ENCODE measurements around the gene ZDHHC11B.
"Not testable (repeated sequence)": the region's sequence is repeated elsewhere in the genome, so short reads cannot be mapped to it uniquely, and the experiment has no call there.

ZDHHC11B gene

DNA sequence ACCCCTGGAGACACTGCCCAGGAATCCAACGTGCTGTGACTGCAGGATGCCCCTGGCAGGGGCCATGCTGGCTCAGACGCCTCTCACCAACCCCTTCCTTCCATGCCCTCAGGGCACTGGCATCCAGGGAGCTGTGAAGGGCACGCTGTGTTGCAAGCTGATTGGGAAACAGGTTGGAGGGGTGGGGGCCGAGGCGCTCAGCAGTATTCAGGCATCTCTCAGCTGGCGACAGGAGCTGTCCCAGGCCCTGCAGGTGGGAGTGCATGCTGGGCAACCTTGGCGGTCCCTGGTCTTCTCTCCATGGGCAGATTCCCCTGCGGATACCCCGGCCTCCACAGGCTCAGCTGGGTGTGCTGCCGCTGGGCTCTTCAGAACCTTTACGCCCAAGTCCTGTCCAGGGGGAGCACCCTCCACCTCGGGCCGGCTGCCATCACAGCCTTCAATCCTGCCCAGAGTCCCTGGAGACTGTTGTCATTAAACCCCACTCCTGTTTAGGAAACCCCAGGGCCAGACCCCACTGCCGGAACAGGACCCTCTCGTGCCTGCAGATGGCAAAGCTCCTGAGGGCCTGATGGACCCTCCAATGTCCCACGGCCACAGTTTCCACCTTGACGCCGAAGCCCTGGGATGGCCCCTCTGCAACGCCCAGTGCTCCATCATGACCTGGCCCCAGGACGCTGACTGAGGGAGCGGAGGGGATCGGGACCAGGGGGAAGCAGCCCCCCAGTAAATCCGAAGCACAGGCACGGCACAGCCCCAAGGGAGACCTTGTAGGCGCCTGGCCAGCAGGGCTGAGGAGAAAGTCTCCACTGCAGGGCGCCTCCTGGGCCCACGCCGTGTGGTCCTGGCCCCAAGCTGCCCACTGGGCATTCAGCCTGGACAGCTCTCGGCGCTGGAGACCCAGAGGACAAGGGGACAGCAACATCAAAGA is 100.7 kb downstream of the ZDHHC11B start:
- no peak for DNase-seq

DNA sequence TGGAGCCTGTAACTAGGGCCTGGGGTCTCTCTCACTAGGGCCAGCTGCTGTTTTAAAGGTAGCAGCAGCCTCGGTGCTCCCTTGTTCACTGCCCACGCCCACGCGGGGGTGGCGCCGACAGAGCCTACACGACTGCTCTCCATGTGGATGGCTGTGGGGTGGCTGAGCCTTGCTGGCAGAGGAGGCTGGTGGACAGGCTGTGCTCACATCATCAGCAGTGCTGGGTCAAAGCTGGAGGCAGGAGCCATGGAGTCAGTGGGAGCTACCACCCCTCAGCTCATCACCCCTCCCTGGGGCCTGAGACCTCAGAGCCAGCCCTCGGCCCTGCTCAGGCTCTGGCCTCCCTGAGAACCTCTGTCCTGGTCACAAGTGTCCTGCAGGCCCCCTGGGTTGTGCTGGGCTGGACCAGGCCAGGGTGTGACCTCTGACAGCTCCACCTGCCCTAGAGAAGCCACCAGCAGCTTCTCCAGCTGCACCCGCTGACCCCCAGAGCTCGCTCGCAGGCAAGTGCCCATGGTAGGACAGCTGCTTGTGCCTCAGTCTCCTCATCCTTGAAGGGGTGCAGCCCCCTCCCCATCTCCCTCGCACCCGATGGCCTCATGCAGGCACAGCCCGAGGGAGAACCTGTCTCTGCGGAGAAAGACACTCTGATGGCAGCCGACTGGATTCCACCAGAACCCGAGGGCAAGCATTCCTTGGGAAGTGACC is 101.7 kb downstream of the ZDHHC11B start:
- DNase-seq = peak; percentile 52

- DNase-seq = not testable (repeated sequence)
Measured at GRCh38 chr5:682216-682615, 102.3 kb downstream of the ZDHHC11B start.

DNA sequence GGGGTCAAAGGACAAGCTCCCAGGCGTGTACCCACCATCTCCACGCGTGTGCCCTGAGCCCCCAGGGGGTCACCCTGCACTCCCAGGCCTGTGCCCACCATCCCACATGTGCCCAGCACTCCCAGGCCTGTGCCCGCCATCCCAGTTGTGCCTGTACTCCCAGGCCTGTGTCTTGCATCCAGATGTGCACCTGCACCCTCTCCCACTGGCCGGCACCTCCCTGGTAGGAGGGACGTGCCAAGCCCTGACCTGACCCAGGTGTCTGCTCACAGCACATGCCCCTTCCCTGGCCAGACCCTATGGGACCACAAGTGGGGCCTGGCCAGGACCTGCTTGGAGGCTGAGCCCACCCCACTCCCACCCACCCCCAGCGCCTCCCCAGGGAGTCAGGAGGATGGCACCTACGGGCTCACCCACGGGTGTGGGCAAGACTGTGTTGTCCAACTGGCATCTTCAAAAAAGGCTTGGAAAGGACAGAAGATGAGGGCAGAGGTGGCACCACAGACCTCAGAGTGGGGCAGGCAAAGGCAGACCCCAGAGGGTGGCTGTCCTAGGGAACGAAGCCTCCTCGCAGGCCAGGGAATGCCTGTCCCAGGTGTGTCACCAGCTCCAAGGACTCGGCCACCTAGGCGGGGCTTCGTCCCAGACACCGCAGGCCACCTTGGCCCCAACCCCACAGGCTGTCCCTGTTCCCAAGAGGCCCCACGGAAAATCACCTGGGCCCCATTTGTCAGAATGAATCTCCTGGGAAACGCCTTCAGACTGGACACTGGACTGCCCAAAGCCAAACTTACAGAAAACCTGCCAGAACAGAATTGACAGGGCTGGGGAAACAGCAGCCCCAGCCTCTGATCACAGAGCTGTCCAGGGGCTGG is 103.0 kb downstream of the ZDHHC11B start:
- peak; percentile 52 for DNase-seq

DNA sequence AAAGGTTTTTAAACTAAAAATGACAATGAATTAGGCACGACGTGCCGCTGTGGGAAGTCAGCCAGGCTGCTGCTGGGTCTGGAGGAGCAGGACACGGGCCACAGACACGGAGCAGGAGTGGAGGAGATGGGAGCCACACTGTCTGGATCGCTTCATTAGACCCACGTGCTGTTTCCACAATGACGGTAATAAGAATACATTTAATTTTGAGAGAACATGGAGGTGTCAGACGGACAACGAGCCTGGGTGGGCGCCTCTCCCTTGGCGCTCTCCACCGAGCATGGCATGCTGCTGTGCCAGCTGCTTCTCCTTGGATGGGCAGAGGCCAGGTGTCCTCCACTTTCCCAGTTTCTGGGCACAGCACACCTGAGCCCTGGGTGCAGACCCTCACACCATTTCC is 103.7 kb downstream of the ZDHHC11B start:
- peak; percentile 7 for DNase-seq

DNA sequence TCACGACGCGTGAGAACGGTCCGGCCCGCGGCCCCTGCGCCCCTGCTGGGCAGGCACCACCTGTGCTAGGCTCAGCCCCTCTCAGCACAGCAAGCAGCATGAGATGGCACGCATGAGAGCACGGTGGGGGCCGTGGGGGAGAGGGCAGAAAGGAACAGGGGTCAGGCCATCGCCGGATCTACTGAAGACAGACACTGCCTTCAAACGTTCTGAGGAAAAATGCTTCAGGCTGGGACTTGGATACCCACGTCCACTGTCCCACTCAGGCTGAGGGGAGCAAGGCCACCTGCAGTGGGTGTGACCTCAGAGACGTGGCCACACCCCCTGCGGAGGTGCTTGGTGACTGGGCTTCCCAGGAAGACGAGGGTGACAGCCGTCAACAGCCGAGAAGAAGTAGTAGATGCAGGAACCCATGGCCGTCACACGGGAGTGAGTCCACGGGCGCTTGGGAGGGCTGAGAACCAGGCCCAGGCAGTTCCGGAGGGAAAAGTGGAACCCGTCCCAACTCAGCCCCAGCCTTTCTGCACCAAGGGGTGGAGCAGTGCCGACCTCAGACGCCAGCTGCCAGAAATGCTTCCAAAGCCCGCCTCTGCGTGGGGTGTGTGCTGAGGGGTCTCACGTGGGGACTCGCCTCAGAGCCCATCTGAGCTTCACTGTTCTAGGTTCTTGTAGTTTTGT is 104.3 kb downstream of the ZDHHC11B start:
- DNase-seq = not testable (repeated sequence)

DNA sequence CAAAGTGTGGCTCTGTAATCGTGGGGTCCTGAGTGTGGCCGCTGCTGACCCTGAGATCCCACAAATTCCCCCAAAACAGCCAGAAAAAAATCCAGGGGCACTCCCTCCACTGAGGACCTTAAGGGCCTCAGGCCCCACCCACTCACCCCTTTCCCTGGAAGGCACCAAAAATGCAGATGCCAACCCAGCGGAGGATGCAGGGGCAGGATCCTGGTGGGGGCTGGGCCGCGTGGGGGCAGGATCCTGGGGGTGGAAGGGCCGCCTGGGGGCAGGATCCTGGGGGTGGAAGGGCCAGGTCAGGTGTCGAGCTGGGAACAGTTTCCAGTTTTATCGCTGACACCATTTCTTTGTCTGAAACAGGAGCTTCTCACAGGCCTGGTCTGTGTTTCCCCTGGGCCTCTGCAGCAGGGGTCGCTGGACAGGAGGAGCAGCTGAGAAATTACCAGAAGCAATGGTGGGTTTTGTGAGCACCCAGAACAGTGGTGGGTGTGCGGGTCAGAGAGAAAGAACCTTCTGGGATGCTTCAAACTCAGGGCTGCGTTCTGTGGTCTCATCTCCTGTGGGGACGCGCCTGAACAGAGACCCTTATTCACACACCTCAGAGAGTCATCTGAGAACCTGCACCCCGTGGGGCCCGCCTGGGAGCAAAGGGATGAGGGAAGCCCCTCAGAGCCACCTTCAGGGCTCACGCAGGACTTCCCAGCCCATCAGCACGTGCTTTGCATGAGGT is 105.2 kb downstream of the ZDHHC11B start:
- peak; percentile 49 for DNase-seq

- peak; percentile 15 for DNase-seq
Measured at GRCh38 chr5:678521-678920, 106.0 kb downstream of the ZDHHC11B start.

GRCh38 chr5:677131-678101 is 107.1 kb downstream of the ZDHHC11B start:
- peak; percentile 52 for DNase-seq

DNA sequence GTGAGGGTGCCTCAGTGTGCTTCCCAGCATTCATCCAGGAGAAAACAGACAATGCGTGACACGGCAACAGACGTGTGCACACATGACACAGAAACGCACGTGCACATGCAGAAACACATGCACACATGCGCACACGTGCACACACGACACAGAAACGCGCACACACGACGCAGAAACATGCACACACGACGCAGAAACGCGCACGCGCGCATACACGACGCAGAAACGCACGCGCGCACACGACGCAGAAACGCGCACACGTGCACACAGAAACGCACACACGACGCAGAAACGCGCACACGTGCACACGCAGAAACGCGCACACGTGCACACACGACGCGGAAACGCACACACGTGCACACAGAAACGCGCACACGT is 107.8 kb downstream of the ZDHHC11B start:
- DNase-seq = no peak

- DNase-seq = peak; percentile 56
Measured at GRCh38 chr5:675871-676698, 108.4 kb downstream of the ZDHHC11B start.

- no peak for DNase-seq
Measured at GRCh38 chr5:675111-675870, 109.2 kb downstream of the ZDHHC11B start.

DNA sequence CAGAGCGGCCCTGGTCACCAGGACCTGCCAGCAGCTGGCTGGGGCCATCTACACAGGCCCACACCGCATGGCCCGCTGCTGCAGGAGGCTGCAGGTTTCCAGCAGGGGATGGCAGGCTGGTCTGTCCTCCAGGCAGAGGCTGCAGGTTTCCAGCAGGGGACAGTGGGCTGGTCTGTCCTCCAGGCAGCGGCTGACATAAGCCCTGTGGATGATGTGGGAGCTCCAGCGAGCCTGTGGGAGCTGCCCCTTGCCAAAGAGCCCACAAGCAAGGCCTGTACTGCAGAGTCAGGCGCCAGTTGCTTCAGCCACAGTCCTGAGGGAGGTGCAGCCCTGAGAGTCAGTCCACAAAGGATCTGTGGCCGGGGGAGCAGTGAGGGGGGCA is 109.9 kb downstream of the ZDHHC11B start:
- no peak for DNase-seq

GRCh38 chr5:673831-674629 is 110.5 kb downstream of the ZDHHC11B start:
- DNase-seq = no peak

GRCh38 chr5:673161-673830 is 111.2 kb downstream of the ZDHHC11B start:
- no peak for DNase-seq

DNA sequence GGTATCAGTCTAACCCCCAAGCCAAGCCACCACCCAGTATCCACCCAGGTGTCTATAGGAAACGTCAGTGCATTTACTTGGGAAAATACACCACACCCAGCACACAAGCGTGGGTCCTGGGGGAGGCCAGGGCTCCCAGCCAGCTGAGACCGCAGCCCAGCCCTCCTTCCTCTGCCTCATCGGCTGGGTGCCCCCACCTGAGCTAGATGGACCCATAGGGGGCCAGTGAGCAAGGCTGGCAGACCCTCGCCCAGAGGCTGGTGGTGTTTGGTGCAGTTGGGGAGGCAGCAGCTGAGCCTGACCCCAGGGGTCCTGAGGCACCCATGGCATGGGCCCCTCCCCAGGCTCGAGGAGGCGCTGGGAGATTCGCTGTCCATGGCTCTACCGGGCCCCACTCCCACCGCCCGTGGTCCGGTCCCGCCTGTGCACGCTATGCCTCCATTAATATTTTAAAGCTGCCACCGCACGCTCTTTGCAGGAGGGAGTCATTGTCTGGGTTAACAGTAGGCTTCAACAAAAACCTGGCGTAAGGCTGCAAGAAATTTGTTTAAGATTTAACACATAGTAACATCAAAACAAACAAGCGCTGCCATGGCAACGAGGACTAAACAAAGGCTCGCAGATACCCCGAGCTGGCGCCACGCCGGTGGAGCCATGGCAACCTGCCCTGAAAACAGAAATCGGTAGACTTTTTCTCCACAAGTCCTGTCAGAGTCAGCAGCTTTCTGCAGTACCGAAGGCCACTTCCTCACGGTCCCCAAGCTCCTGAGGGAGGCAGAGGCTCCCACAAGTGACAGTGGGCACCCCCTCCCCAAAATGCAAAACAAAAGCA is 112.0 kb downstream of the ZDHHC11B start:
- no peak for DNase-seq

All from activated CD8-positive, alpha-beta memory T cell treated with anti-CD3 and anti-CD28 coated beads for 24 hours (primary cell).